Osteoblast (primary cell): ENCODE measurements around the gene FREM2. TPM values are rescaled to one million over a fixed set of nuclear protein-coding genes. Genes with fewer than 3 reads are reported as not detected.

Source experiments
- DNase-seq: peaks from one replicate; pipeline ENCODE4 v3.0.0; 2011; ENCODE audit warnings: low spot score, mixed read lengths; ENCODE audit not compliant: insufficient read length; ENCODE audit errors: missing footprints
- H2AFZ ChIP-seq: 2 replicates; pipeline ENCODE4 v1.6.0; 2011; ENCODE audit warnings: mild to moderate bottlenecking, low read length
- H3K27ac ChIP-seq: 2 replicates; pipeline ENCODE4 v1.5.1; 2011; ENCODE audit warnings: mild to moderate bottlenecking, low read depth, low read length, moderate library complexity
- H3K27me3 ChIP-seq: 2 replicates; pipeline ENCODE4 v1.6.0; 2012; ENCODE audit warnings: mild to moderate bottlenecking, control low read depth, inconsistent platforms, low read length, moderate library complexity; ENCODE audit not compliant: insufficient read depth
- H3K36me3 ChIP-seq: 2 replicates; pipeline ENCODE4 v1.5.1; 2011; ENCODE audit warnings: mild to moderate bottlenecking, low read length, control low read depth, moderate library complexity; ENCODE audit not compliant: insufficient read depth
- H3K4me1 ChIP-seq: 2 replicates; pipeline ENCODE4 v1.5.1; 2011; ENCODE audit warnings: mild to moderate bottlenecking, low read length, control low read depth, moderate library complexity; ENCODE audit not compliant: insufficient read depth
- H3K4me2 ChIP-seq: 2 replicates; pipeline ENCODE4 v1.6.0; 2011; ENCODE audit warnings: mild to moderate bottlenecking, low read length; ENCODE audit not compliant: insufficient read depth
- H3K4me3 ChIP-seq: fragments of 200-600 bp; sonication (generic); 3 replicates; pipeline ENCODE4 v1.5.1; 2012; ENCODE audit warnings: mild to moderate bottlenecking, low read length, inconsistent platforms; ENCODE audit not compliant: insufficient read depth
- H3K79me2 ChIP-seq: 2 replicates; pipeline ENCODE4 v1.6.0; 2012; ENCODE audit warnings: mild to moderate bottlenecking, low read length, control low read depth, inconsistent platforms; ENCODE audit not compliant: insufficient read depth
- H3K9me3 ChIP-seq: 2 replicates; pipeline ENCODE4 v1.5.1; 2011; ENCODE audit warnings: low read depth, low read length, control low read depth
- H4K20me1 ChIP-seq: 2 replicates; pipeline ENCODE4 v1.6.0; 2012; ENCODE audit warnings: mild to moderate bottlenecking, low read length, control low read depth; ENCODE audit not compliant: insufficient read depth
- CTCF ChIP-seq: IDR thresholded peaks from 2 replicates; pipeline ENCODE4 v1.5.1; 2011; ENCODE audit warnings: mild to moderate bottlenecking, low read depth, low read length, moderate library complexity; ENCODE audit errors: extremely low read depth
- total RNA-seq: library from RNA; depleted of rRNA; stranded (reverse); fragments of >200 nt; gene quantifications from 2 replicates; pipeline ENCODE4 v1.2.3, GENCODE V29; 2012

Gene FREM2
- not detected in 2 replicates for total RNA-seq

- no peak for TF ChIP-seq CTCF
Observed at GRCh38 chr13:38686577-38687245, at the start of gene FREM2. TSS of gene FREM2 (plus strand) at chr13:38687077. CDS start at chr13:38687345, 268 bp downstream.

GRCh38 chr13:38637576-38637975, 49.3 kb upstream of the FREM2 start:
- Histone ChIP-seq H3K79me2 (no peaks in the 10 kb centered on the region), H3K4me3 (no peak overlapping the region), H3K27me3 (no peaks in the 10 kb centered on the region), H3K4me1 (no peaks in the 10 kb centered on the region), H4K20me1 (no peaks in the 10 kb centered on the region), H3K9me3 (no peaks in the 10 kb centered on the region), H3K36me3 (no peaks in the 10 kb centered on the region), H3K27ac (no peak overlapping the region), H3K4me2 (no peak overlapping the region), H2AFZ (no peak overlapping the region)
- no peak for DNase-seq
- TF ChIP-seq CTCF: no peak

More at GRCh38 chr13:38686577-38687245, at the start of gene FREM2:
- Histone ChIP-seq H3K27ac (no peak within 1 kb of the TSS), H3K4me2 (peak within 1 kb of the TSS; percentile 39), H3K36me3 (no peaks in the 10 kb centered on the region), H3K27me3 (peaks cover 18% of the 10 kb centered on the region), H3K4me3 (no peak within 1 kb of the TSS), H4K20me1 (no peaks in the 10 kb centered on the region), H3K4me1 (no peaks in the 10 kb centered on the region), H3K79me2 (no peaks in the 10 kb centered on the region), H3K9me3 (no peaks in the 10 kb centered on the region), H2AFZ (no peak within 1 kb of the TSS)
- peak; percentile 37 for DNase-seq

GRCh38 chr13:38641164-38641948, 45.5 kb upstream of the FREM2 start:
- Histone ChIP-seq H2AFZ (no peak overlapping the region), H3K79me2 (no peaks in the 10 kb centered on the region), H3K4me2 (no peak overlapping the region), H3K4me3 (no peak overlapping the region), H3K27ac (no peak overlapping the region), H3K36me3 (no peaks in the 10 kb centered on the region), H4K20me1 (no peaks in the 10 kb centered on the region), H3K4me1 (no peaks in the 10 kb centered on the region), H3K9me3 (no peaks in the 10 kb centered on the region), H3K27me3 (no peaks in the 10 kb centered on the region)
- no peak for DNase-seq
- TF ChIP-seq CTCF: peak; percentile 18

GRCh38 chr13:38647312-38647711, 39.6 kb upstream of the FREM2 start:
- no peaks in the 10 kb centered on the region for H4K20me1 ChIP-seq

More at GRCh38 chr13:38647312-38647711, 39.6 kb upstream of the FREM2 start:
- no peaks in the 10 kb centered on the region for H3K9me3 ChIP-seq
- no peaks in the 10 kb centered on the region for H3K27me3 ChIP-seq
- no peak for DNase-seq
- no peaks in the 10 kb centered on the region for H3K79me2 ChIP-seq
- H3K4me2 ChIP-seq: no peak overlapping the region
- no peak overlapping the region for H3K4me3 ChIP-seq
- H3K27ac ChIP-seq: no peak overlapping the region
- no peak overlapping the region for H2AFZ ChIP-seq
- H3K4me1 ChIP-seq: no peaks in the 10 kb centered on the region
- TF ChIP-seq CTCF: no peak
- H3K36me3 ChIP-seq: no peaks in the 10 kb centered on the region
